ENCODE data around the gene TOR1AIP1. TPM values are rescaled to one million over a fixed set of nuclear protein-coding genes. Genes with fewer than 3 reads are reported as not detected.

The TOR1AIP1 gene
- total RNA-seq, 1 donor from 2014 or later = 42.6 TPM

GRCh38 chr1:179939941-179940340, 57.9 kb downstream of the TOR1AIP1 start:
- H3K27me3 Mint-ChIP-seq (ENCODE audit: low read depth) = no peaks in the 10 kb centered on the region
- TF ChIP-seq, protein P1, sequence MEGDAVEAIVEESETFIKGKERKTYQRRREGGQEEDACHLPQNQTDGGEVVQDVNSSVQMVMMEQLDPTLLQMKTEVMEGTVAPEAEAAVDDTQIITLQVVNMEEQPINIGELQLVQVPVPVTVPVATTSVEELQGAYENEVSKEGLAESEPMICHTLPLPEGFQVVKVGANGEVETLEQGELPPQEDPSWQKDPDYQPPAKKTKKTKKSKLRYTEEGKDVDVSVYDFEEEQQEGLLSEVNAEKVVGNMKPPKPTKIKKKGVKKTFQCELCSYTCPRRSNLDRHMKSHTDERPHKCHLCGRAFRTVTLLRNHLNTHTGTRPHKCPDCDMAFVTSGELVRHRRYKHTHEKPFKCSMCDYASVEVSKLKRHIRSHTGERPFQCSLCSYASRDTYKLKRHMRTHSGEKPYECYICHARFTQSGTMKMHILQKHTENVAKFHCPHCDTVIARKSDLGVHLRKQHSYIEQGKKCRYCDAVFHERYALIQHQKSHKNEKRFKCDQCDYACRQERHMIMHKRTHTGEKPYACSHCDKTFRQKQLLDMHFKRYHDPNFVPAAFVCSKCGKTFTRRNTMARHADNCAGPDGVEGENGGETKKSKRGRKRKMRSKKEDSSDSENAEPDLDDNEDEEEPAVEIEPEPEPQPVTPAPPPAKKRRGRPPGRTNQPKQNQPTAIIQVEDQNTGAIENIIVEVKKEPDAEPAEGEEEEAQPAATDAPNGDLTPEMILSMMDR (IDR thresholded peaks at IDR 0.05) = no peak
- no peaks in the 10 kb centered on the region for H3K36me3 Mint-ChIP-seq (ENCODE audit: low read depth)
- H3K27ac Mint-ChIP-seq (ENCODE audit: unreplicated experiment) = no peak overlapping the region
- no peaks in the 10 kb centered on the region for H3K4me1 Mint-ChIP-seq (ENCODE audit: low read depth)
- no peaks in the 10 kb centered on the region for H3K9me3 Mint-ChIP-seq (ENCODE audit: low read depth)
- DNase-seq (ENCODE audit: low spot score) = no peak
- no peak overlapping the region for H3K4me3 Mint-ChIP-seq (ENCODE audit: unreplicated experiment)

GRCh38 chr1:179941454-179941853, 59.4 kb downstream of the TOR1AIP1 start:
- Mint-ChIP-seq H3K4me1 (ENCODE audit: low read depth) (no peaks in the 10 kb centered on the region), H3K4me3 (ENCODE audit: unreplicated experiment) (no peak overlapping the region), H3K36me3 (ENCODE audit: low read depth) (no peaks in the 10 kb centered on the region), H3K27ac (ENCODE audit: unreplicated experiment) (no peak overlapping the region), H3K27me3 (ENCODE audit: low read depth) (no peaks in the 10 kb centered on the region), H3K9me3 (ENCODE audit: low read depth) (no peaks in the 10 kb centered on the region)
- DNase-seq (ENCODE audit: low spot score) = no peak
- TF ChIP-seq, protein P1 (IDR thresholded peaks at IDR 0.05) = no peak

GRCh38 chr1:179950651-179951050, 68.6 kb downstream of the TOR1AIP1 start:
- no peaks in the 10 kb centered on the region for H3K36me3 Mint-ChIP-seq (ENCODE audit: low read depth)
- no peaks in the 10 kb centered on the region for H3K27me3 Mint-ChIP-seq (ENCODE audit: low read depth)
- no peak overlapping the region for H3K27ac Mint-ChIP-seq (ENCODE audit: unreplicated experiment)
- peaks cover 12% of the 10 kb centered on the region for H3K4me1 Mint-ChIP-seq (ENCODE audit: low read depth)
- H3K4me3 Mint-ChIP-seq (ENCODE audit: unreplicated experiment) = no peak overlapping the region
- TF ChIP-seq, protein P1 (IDR thresholded peaks at IDR 0.05) = no peak
- no peak for DNase-seq (ENCODE audit: low spot score)
- H3K9me3 Mint-ChIP-seq (ENCODE audit: low read depth) = no peaks in the 10 kb centered on the region

DNA sequence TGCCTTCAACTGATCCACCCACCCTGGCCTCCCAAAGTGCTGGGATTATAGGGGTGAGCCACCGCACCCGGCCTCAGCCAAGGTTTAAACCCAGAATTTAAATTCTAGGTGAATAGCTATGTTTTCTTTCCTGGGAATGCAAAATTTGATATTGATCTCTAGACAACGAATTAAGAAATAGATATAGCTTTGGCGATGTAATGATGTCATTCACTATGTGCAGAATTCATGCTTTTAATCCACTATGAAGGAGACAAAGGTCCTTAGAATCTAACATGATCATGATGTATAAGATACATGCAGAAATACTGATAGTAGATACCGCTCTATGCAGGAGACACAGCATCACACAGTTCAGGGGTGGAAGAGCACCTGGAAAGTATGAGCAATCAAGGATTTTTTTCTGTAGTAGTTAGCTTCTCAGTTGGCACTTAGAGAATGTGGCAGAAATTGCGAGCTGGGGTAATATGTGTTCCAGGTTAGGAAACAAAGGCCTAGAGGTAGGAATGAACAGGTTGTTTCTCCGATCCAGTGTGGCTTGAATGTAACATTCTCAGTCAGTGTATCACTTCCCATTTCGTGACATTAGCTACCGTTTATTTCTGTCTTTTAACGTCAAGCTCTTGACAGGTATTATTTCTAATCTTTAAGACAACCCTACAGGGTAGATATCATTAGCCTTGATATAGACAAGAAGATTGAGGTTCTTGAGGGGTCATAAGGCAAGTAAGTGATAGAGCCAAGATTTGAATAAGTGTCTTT, 69.5 kb downstream of the TOR1AIP1 start:
- DNase-seq (ENCODE audit: low spot score) = no peak
- TF ChIP-seq, protein P1 (IDR thresholded peaks at IDR 0.05) = no peak
- peaks cover 22% of the 10 kb centered on the region for H3K4me1 Mint-ChIP-seq (ENCODE audit: low read depth)
- no peak overlapping the region for H3K27ac Mint-ChIP-seq (ENCODE audit: unreplicated experiment)
- H3K9me3 Mint-ChIP-seq (ENCODE audit: low read depth) = no peaks in the 10 kb centered on the region
- H3K4me3 Mint-ChIP-seq (ENCODE audit: unreplicated experiment) = no peak overlapping the region
- no peaks in the 10 kb centered on the region for H3K36me3 Mint-ChIP-seq (ENCODE audit: low read depth)
- H3K27me3 Mint-ChIP-seq (ENCODE audit: low read depth) = no peaks in the 10 kb centered on the region

DNA sequence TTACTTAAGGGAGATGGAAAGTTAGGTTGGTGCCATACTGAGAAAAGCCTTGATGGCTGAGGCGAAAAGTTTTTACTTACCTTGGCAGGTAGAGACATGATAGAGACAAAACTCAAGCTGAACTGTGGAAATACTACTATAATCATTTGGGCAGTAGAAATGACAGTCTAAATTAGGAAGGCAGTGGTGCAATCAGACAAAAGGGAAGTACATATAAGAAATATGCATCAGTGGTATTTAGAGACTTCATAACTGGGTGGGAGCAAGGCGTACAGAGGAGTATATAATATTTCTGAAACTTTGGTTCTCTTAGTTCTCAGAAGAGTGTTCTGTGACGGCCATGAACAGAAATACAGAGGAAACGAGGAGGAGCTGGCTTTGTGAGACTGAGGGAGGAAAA, 70.1 kb downstream of the TOR1AIP1 start:
- Mint-ChIP-seq H3K4me1 (ENCODE audit: low read depth) (peaks cover 26% of the 10 kb centered on the region), H3K27ac (ENCODE audit: unreplicated experiment) (no peak overlapping the region), H3K36me3 (ENCODE audit: low read depth) (no peaks in the 10 kb centered on the region), H3K4me3 (ENCODE audit: unreplicated experiment) (no peak overlapping the region), H3K9me3 (ENCODE audit: low read depth) (no peaks in the 10 kb centered on the region), H3K27me3 (ENCODE audit: low read depth) (no peaks in the 10 kb centered on the region)
- no peak for DNase-seq (ENCODE audit: low spot score)
- TF ChIP-seq, protein P1 (IDR thresholded peaks at IDR 0.05) = no peak

Measured in chondrocyte (in vitro differentiated cells).